ENCODE measurements around the gene TLCD1. TPM values are rescaled to one million over a fixed set of nuclear protein-coding genes. Genes with fewer than 3 reads are reported as not detected.

The TLCD1 gene
- polyA plus RNA-seq, 1 of the 3 experiments (the other 2 are of a cell fraction) = 18.3 TPM

DNA sequence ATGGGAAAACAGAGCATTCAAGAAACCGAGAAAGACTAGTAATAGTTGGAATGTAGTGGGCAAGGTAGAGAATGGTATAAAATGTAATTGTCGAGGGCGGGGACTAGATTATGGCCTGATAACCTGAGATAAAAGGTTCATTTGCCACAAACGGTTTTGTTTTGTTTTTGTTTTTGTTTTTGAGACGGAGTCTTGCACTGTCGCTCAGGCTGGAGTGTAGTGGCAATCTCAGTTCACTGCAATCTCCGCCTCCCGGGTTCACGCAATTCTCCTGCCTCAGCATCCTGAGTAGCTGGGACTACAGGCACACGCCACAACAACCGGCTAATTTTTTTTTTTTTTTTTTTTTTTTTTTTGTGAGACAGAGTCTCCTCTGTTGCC, 3.9 kb upstream of the TLCD1 start (continued):
- TF ChIP-seq, protein P1, sequence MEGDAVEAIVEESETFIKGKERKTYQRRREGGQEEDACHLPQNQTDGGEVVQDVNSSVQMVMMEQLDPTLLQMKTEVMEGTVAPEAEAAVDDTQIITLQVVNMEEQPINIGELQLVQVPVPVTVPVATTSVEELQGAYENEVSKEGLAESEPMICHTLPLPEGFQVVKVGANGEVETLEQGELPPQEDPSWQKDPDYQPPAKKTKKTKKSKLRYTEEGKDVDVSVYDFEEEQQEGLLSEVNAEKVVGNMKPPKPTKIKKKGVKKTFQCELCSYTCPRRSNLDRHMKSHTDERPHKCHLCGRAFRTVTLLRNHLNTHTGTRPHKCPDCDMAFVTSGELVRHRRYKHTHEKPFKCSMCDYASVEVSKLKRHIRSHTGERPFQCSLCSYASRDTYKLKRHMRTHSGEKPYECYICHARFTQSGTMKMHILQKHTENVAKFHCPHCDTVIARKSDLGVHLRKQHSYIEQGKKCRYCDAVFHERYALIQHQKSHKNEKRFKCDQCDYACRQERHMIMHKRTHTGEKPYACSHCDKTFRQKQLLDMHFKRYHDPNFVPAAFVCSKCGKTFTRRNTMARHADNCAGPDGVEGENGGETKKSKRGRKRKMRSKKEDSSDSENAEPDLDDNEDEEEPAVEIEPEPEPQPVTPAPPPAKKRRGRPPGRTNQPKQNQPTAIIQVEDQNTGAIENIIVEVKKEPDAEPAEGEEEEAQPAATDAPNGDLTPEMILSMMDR (IDR thresholded peaks at IDR 0.05) = no peak
- TF ChIP-seq TCF12 (IDR thresholded peaks at IDR 0.05) (no peak), YY1 (IDR thresholded peaks at IDR 0.05; ENCODE audit: low read depth) (no peak)

DNA sequence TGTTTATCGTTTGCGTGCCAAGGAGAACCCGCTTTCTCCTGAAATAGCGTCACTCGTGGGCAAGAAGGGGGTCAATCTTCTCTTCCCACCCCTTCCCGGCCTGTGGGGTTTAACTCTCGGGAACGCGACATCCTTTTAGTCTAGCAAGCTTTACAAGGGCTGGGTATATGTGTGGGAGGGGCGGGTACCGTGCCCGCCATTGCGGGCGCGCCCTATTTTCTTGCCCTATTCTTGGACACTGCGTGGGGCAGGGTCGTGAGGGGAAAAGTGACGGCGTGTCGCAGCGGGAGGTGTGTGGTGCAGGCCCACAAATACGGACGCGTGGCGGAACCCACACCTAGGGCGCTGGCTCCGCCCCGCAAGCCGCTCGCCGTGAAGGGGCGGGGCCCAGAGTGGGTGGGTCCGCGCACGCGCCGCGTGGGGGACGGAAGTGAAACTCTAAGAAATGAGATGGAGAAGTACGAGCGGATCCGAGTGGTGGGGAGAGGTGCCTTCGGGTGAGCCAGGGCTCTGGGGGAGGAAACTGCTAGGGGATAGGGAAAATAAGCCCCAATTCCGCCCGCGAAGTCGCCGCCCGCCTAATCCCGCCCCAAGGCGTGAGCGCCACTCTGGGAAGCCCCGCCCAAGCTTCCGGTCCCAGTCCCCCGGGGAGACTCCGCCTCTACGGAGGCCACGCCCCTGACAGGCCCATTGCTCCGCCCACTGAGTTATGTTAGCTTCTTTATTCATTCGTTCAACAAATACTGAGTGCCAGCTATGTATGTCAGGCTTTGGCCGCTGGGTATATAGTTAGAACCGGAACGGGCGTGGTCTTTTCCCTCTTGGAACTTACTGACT, 2.5 kb upstream of the TLCD1 start, which contains the start of gene NEK8:
Gene NEK8 (plus strand): TSS at position 425 of the 837 bp plus-strand sequence. CDS start 26 bp downstream, at position 451.
- H3K9me2 ChIP-seq = no peaks in the 10 kb centered on the region
- H3K4me1 ChIP-seq (ENCODE audit: control insufficient read depth in 1 of 2, insufficient read depth in 2 of 2, low read depth in 1 of 2, low read length in 1 of 2) = peaks cover 8 to 29% of the 10 kb centered on the region in 2 experiments; a peak in 3 of 4 replicates
- TF ChIP-seq, protein P2, sequence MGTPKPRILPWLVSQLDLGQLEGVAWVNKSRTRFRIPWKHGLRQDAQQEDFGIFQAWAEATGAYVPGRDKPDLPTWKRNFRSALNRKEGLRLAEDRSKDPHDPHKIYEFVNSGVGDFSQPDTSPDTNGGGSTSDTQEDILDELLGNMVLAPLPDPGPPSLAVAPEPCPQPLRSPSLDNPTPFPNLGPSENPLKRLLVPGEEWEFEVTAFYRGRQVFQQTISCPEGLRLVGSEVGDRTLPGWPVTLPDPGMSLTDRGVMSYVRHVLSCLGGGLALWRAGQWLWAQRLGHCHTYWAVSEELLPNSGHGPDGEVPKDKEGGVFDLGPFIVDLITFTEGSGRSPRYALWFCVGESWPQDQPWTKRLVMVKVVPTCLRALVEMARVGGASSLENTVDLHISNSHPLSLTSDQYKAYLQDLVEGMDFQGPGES (IDR thresholded peaks at IDR 0.05; ENCODE audit: low read depth, low read length) = no peak
- TF ChIP-seq, protein P3, sequence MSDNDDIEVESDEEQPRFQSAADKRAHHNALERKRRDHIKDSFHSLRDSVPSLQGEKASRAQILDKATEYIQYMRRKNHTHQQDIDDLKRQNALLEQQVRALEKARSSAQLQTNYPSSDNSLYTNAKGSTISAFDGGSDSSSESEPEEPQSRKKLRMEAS (IDR thresholded peaks at IDR 0.05; ENCODE audit: low read depth) = peak; percentile 4; the same call in 1 of the 2 replicates
- TF ChIP-seq, protein P4, sequence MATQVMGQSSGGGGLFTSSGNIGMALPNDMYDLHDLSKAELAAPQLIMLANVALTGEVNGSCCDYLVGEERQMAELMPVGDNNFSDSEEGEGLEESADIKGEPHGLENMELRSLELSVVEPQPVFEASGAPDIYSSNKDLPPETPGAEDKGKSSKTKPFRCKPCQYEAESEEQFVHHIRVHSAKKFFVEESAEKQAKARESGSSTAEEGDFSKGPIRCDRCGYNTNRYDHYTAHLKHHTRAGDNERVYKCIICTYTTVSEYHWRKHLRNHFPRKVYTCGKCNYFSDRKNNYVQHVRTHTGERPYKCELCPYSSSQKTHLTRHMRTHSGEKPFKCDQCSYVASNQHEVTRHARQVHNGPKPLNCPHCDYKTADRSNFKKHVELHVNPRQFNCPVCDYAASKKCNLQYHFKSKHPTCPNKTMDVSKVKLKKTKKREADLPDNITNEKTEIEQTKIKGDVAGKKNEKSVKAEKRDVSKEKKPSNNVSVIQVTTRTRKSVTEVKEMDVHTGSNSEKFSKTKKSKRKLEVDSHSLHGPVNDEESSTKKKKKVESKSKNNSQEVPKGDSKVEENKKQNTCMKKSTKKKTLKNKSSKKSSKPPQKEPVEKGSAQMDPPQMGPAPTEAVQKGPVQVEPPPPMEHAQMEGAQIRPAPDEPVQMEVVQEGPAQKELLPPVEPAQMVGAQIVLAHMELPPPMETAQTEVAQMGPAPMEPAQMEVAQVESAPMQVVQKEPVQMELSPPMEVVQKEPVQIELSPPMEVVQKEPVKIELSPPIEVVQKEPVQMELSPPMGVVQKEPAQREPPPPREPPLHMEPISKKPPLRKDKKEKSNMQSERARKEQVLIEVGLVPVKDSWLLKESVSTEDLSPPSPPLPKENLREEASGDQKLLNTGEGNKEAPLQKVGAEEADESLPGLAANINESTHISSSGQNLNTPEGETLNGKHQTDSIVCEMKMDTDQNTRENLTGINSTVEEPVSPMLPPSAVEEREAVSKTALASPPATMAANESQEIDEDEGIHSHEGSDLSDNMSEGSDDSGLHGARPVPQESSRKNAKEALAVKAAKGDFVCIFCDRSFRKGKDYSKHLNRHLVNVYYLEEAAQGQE (IDR thresholded peaks at IDR 0.05; ENCODE audit: low read depth, low read length) = no peak
- no peak for TF ChIP-seq CHD2 (IDR thresholded peaks at IDR 0.05; ENCODE audit: low read length, partially characterized antibody)
- peak; percentile 49; the same call in 1 of the 2 replicates for TF ChIP-seq MXI1 (IDR thresholded peaks at IDR 0.05; ENCODE audit: low read depth, low read length)
- TF ChIP-seq ELF1 (IDR thresholded peaks at IDR 0.05) = peak; percentile 65; the same call in 1 of the 2 replicates
- TF ChIP-seq FOXJ3 (CRISPR knock-in tag; IDR thresholded peaks at IDR 0.05) = no peak
- peak; percentile 76 for TF ChIP-seq NRF1 (IDR thresholded peaks at IDR 0.05; ENCODE audit: low read depth, low read length)
- TF ChIP-seq POLR2AphosphoS5 (IDR thresholded peaks at IDR 0.05; ENCODE audit: low read depth, low read length) = peak; percentile 65; the same call in 1 of the 2 replicates
- TF ChIP-seq, protein P5, sequence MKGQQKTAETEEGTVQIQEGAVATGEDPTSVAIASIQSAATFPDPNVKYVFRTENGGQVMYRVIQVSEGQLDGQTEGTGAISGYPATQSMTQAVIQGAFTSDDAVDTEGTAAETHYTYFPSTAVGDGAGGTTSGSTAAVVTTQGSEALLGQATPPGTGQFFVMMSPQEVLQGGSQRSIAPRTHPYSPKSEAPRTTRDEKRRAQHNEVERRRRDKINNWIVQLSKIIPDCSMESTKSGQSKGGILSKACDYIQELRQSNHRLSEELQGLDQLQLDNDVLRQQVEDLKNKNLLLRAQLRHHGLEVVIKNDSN (IDR thresholded peaks at IDR 0.05; ENCODE audit: borderline replicate concordance, low read depth) = no peak
- TF ChIP-seq GABPA (IDR thresholded peaks at IDR 0.05; ENCODE audit: low read depth) = peak; percentile 58
- H3K9me3 ChIP-seq = no peaks in the 10 kb centered on the region
- peak within 1 kb of the TSS; percentile 81 for H2AFZ ChIP-seq (ENCODE audit: low read depth)
- 1% methylated on average over 46 of the region's 64 CpGs for WGBS (ENCODE audit: low lambda C conversion rate)
- peak; percentile 93 for DNase-seq
- H3K4me3 ChIP-seq (ENCODE audit: low read depth in 2 of 2, low read length in 1 of 2) = peak within 1 kb of the TSS; percentile 67 to 81
- peaks cover 7 to 12% of the 10 kb centered on the region in 2 experiments for H3K36me3 ChIP-seq (replicated peaks in 1 of 2; ENCODE audit: control insufficient read depth in 1 of 2, insufficient read depth in 2 of 2, low read length in 1 of 2)
- peaks cover 6% of the 10 kb centered on the region for H4K20me1 ChIP-seq (ENCODE audit: insufficient read depth)
- peak within 1 kb of the TSS; percentile 90 for H3K9ac ChIP-seq
- CTCF ChIA-PET = interaction anchor here (0.9 to 11.1 kb wide), 15 partner anchors 10 to 396 kb away, joined by 4 to 612 read pairs (median 21); partner anchors contain the start of genes BLTP2, DHRS13, FLOT2 and PHF12
- peak within 1 kb of the TSS; percentile 97 for H3K27ac ChIP-seq (ENCODE audit: low read depth in 2 of 2, low read length in 1 of 2)
- H3F3A ChIP-seq (replicated peaks; ENCODE audit: insufficient read depth) = peaks cover 44% of the 10 kb centered on the region
- H3K79me2 ChIP-seq (ENCODE audit: insufficient read depth) = no peaks in the 10 kb centered on the region
- no peaks in the 10 kb centered on the region for H3K27me3 ChIP-seq (ENCODE audit: insufficient read depth)
- peak within 1 kb of the TSS; percentile 99 for H3K4me2 ChIP-seq
- POLR2A ChIA-PET = interaction anchor here (1.3 to 4.5 kb wide), 5 partner anchors 9 to 174 kb away, joined by 3 to 90 read pairs (median 11); partner anchors contain the start of genes DHRS13, FLOT2, RPL23A and TRAF4

All from SK-N-SH (cell line).